Neural cell (in vitro differentiated cells): ENCODE data around the gene A2M. TPM values are rescaled to one million over a fixed set of nuclear protein-coding genes. Genes with fewer than 3 reads are reported as not detected.

ENCODE experiments used
- H2AFZ ChIP-seq: fragments of 200-600, 300-800 bp; sonication (generic), shearing (Covaris generic); 2 replicates; pipeline ENCODE4 v1.6.0; 2014; ENCODE audit warnings: low read depth, mild to moderate bottlenecking, antibody characterized with exemption, low read length, moderate library complexity
- H3F3A ChIP-seq: fragments of 200-600 bp; shearing (Covaris generic); 2 replicates; pipeline ENCODE4 v1.6.1; 2016; ENCODE audit warnings: mild to moderate bottlenecking, moderate library complexity, mixed read lengths, antibody characterized with exemption, low read length; ENCODE audit not compliant: insufficient read depth, poor library complexity, severe bottlenecking
- H3K27ac ChIP-seq: fragments of 200-600, 300-800 bp; sonication (generic), shearing (Covaris generic); 2 replicates; pipeline ENCODE4 v1.5.1; 2014; ENCODE audit warnings: mild to moderate bottlenecking, low read length, moderate library complexity
- H3K27me3 ChIP-seq: fragments of 300-800, 200-600 bp; sonication (generic), shearing (Covaris generic); 2 replicates; pipeline ENCODE4 v1.6.0; 2014; ENCODE audit warnings: mild to moderate bottlenecking, low read depth, low read length, moderate library complexity; ENCODE audit not compliant: insufficient read depth
- H3K36me3 ChIP-seq: fragments of 300-800, 200-600 bp; sonication (generic), shearing (Covaris generic); 2 replicates; pipeline ENCODE4 v1.5.1; 2014; ENCODE audit warnings: mild to moderate bottlenecking, antibody characterized with exemption, low read length, moderate library complexity; ENCODE audit not compliant: insufficient read depth
- H3K4me2 ChIP-seq: fragments of 300-800, 200-600 bp; sonication (generic), shearing (Covaris generic); 2 replicates; pipeline ENCODE4 v1.6.0; 2014; ENCODE audit warnings: mild to moderate bottlenecking, low read length
- H3K4me3 ChIP-seq: fragments of 300-800, 200-600 bp; sonication (generic), shearing (Covaris generic); 2 replicates; pipeline ENCODE4 v1.5.1; 2014; ENCODE audit warnings: mild to moderate bottlenecking, low read length, moderate library complexity
- H3K79me2 ChIP-seq: fragments of 200-600 bp; shearing (Covaris generic); replicated peaks from 2 replicates; pipeline ENCODE4 v1.6.0; 2014; ENCODE audit warnings: mild to moderate bottlenecking, low read length, moderate library complexity; ENCODE audit not compliant: insufficient read depth
- H3K9ac ChIP-seq: fragments of 300-800, 200-600 bp; sonication (generic), shearing (Covaris generic); 2 replicates; pipeline ENCODE4 v1.6.1; 2016; ENCODE audit warnings: mild to moderate bottlenecking, low read length, mixed read lengths
- H3K9me2 ChIP-seq: fragments of 200-600 bp; shearing (Covaris generic); 2 replicates; pipeline ENCODE4 v1.6.1; 2016; ENCODE audit warnings: mild to moderate bottlenecking, low read length, mixed read lengths; ENCODE audit not compliant: insufficient read depth
- H3K9me3 ChIP-seq: fragments of 200-600, 300-800 bp; sonication (generic), shearing (Covaris generic); 2 replicates; pipeline ENCODE4 v1.6.1; 2016; ENCODE audit warnings: mild to moderate bottlenecking, mixed run types, low read length, moderate library complexity, mixed read lengths
- H4K20me1 ChIP-seq: fragments of 200-600 bp; shearing (Covaris generic); 2 replicates; pipeline ENCODE4 v1.6.1; 2016; ENCODE audit warnings: mild to moderate bottlenecking, mixed run types; ENCODE audit not compliant: insufficient read depth
- CTCF ChIP-seq: fragments of 450-650 bp; IDR thresholded peaks from 2 replicates; pipeline ENCODE4 v1.5.1; 2014; ENCODE audit warnings: antibody characterized with exemption, mild to moderate bottlenecking, moderate library complexity; ENCODE audit not compliant: poor library complexity, severe bottlenecking
- EZH2 ChIP-seq: fragments of 200-600, 300-800 bp; shearing (Covaris generic), sonication (generic); IDR thresholded peaks from 2 replicates; pipeline ENCODE4 v1.6.1; 2014; ENCODE audit warnings: antibody characterized with exemption, low read length, borderline replicate concordance, mild to moderate bottlenecking; ENCODE audit not compliant: insufficient read depth, poor library complexity, severe bottlenecking
- RAD21 ChIP-seq: fragments of 450-650 bp; conservative IDR thresholded peaks from 2 replicates; pipeline ENCODE4 v1.6.1; 2014; ENCODE audit warnings: antibody characterized with exemption, mild to moderate bottlenecking, moderate library complexity
- REST ChIP-seq: IDR thresholded peaks from 2 replicates; pipeline ENCODE4 v1.6.1; 2012; ENCODE audit warnings: borderline replicate concordance
- SMC3 ChIP-seq: fragments of 450-650 bp; conservative IDR thresholded peaks from 2 replicates; pipeline ENCODE4 v1.6.1; 2014; ENCODE audit warnings: antibody characterized with exemption, mild to moderate bottlenecking, moderate library complexity; ENCODE audit not compliant: poor library complexity
- polyA plus RNA-seq: library from polyadenylated mRNA; depleted of rRNA; stranded (reverse); fragments of >200 nt; gene quantifications from 2 replicates; pipeline ENCODE4 v1.2.3, GENCODE V29; 2014

A2M gene
- polyA plus RNA-seq, 1 donor from 2014 or later, result 0.09 TPM

GRCh38 chr12:9114946-9115345 lies 773 bp downstream of the A2M start:
- Histone ChIP-seq H4K20me1 (no peaks in the 10 kb centered on the region), H3K27ac (no peak overlapping the region), H3K27me3 (no peaks in the 10 kb centered on the region), H3K36me3 (no peaks in the 10 kb centered on the region), H3K9me2 (no peaks in the 10 kb centered on the region), H3F3A (no peaks in the 10 kb centered on the region), H2AFZ (no peak overlapping the region), H3K9me3 (no peaks in the 10 kb centered on the region), H3K9ac (no peak overlapping the region), H3K4me3 (no peak overlapping the region), H3K4me2 (no peak overlapping the region), H3K79me2 (no peaks in the 10 kb centered on the region)
- TF ChIP-seq EZH2, result no peak
- TF ChIP-seq SMC3, result no peak

DNA sequence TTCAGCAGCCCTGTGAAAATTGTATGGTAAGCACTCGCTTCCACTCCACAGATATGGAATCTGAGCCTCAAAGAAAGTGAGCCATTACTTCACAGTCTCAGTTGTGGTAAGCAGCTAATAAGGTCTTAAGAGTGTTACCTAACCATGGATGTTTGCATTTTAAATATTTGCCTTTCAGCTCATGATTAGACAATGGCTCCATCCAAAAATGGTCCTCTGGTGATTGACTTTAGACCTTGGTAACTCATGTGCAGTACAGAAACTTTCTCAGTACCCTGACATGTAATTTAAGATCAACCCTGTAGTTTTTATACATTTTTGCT lies 1.8 kb downstream of the A2M start:
- no peak overlapping the region for H3K4me3 ChIP-seq
- H3K36me3 ChIP-seq, result no peaks in the 10 kb centered on the region
- H3K4me2 ChIP-seq, result no peak overlapping the region
- H3K27me3 ChIP-seq, result no peaks in the 10 kb centered on the region
- no peak overlapping the region for H3K27ac ChIP-seq
- no peaks in the 10 kb centered on the region for H3F3A ChIP-seq
- H2AFZ ChIP-seq, result no peak overlapping the region
- no peaks in the 10 kb centered on the region for H3K9me3 ChIP-seq
- no peaks in the 10 kb centered on the region for H4K20me1 ChIP-seq
- no peaks in the 10 kb centered on the region for H3K79me2 ChIP-seq
- TF ChIP-seq CTCF, result no peak
- no peaks in the 10 kb centered on the region for H3K9me2 ChIP-seq
- no peak overlapping the region for H3K9ac ChIP-seq

GRCh38 chr12:9113296-9113986 lies 2.3 kb downstream of the A2M start:
- H3K9me3 ChIP-seq, result no peaks in the 10 kb centered on the region
- no peaks in the 10 kb centered on the region for H3K9me2 ChIP-seq
- H3F3A ChIP-seq, result no peaks in the 10 kb centered on the region
- H2AFZ ChIP-seq, result no peak overlapping the region
- H3K9ac ChIP-seq, result no peak overlapping the region
- H3K4me3 ChIP-seq, result no peak overlapping the region
- TF ChIP-seq RAD21 (no peak), EZH2 (no peak), REST (no peak)
- H4K20me1 ChIP-seq, result no peaks in the 10 kb centered on the region
- H3K27ac ChIP-seq, result no peak overlapping the region
- H3K4me2 ChIP-seq, result no peak overlapping the region
- H3K79me2 ChIP-seq, result no peaks in the 10 kb centered on the region
- no peaks in the 10 kb centered on the region for H3K27me3 ChIP-seq
- H3K36me3 ChIP-seq, result no peaks in the 10 kb centered on the region
